HEK293 (cell line): Measurements from ENCODE around the gene PPIC.

Experiments
- ZNF114 ChIP-seq: fragments of 450-650 bp; formaldehyde crosslinking; IDR thresholded peaks from 2 replicates; pipeline ENCODE4 v1.5.0; 2017; ENCODE audit warnings: missing biosample characterization, missing genetic modification characterization
- TF ChIP-seq, protein P1 (sequence below): fragments of 450-650 bp; formaldehyde crosslinking; IDR thresholded peaks from 2 replicates; pipeline ENCODE4 v1.5.1; 2016; ENCODE audit warnings: missing biosample characterization, missing genetic modification characterization, low read depth

DNA sequence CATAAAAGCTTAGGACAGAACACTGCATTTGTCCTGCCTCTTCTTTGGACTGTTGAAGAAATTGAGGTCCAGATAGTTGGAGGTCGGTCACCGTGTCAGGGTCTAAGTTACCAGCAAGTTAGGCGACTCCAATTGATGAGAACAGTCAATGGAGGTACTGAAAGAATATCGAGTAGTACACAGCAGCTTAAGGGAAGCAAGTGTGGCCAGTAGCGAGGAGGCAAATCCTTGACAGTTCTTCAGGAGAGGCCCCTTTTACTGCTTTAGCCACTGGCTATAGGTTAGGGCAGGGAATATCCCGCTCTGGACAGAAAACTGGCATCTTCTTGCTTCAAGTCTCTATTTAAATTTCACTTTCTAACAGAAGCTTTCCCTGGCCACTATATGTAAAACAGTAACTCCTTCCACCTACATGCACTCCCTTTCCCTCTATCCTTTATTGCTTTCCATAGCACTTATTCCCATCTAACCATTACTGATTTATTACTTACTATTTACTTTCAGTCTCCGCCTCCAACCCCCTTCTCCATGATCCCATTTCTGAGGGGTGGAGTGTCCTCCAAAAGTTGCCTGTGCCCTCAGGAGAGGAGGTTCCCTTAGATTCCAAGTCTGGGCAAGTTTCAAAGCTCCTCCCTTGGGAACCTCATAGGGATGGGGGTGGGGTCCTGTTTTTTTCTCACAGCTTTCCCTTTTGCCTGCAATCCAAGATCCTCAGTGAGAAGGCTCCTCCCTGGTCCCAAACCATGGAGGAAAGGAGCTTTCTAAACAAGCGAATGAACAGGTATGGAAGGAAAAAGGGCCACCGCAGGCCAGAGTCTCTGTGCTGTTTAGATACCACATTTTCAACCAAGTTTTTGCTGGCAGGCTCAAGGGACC, 48.4 kb upstream of the PPIC start:
- TF ChIP-seq ZNF114 (tag by site-specific recombination): no peak
- TF ChIP-seq, protein P1, sequence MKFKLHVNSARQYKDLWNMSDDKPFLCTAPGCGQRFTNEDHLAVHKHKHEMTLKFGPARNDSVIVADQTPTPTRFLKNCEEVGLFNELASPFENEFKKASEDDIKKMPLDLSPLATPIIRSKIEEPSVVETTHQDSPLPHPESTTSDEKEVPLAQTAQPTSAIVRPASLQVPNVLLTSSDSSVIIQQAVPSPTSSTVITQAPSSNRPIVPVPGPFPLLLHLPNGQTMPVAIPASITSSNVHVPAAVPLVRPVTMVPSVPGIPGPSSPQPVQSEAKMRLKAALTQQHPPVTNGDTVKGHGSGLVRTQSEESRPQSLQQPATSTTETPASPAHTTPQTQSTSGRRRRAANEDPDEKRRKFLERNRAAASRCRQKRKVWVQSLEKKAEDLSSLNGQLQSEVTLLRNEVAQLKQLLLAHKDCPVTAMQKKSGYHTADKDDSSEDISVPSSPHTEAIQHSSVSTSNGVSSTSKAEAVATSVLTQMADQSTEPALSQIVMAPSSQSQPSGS: no peak
